ENCODE measurements around the gene CLIC4.

GRCh38 chr1:24875991-24876506 lies 130.8 kb downstream of the CLIC4 start:
- TF ChIP-seq EZH2 (IDR thresholded peaks at IDR 0.05; ENCODE audit: low read length) = no peak
- TF ChIP-seq CTCF (optimal IDR thresholded peaks at IDR 0.05 in 1 of 3, IDR thresholded peaks at IDR 0.05 in 1 of 3, conservative IDR thresholded peaks at IDR 0.05 in 1 of 3; ENCODE audit: extremely low read depth in 1 of 3, insufficient read depth in 2 of 3, low read length in 3 of 3) = no peak

All from keratinocyte (primary cell).